Gastroesophageal sphincter (tissue), 3 donors: Measurements from ENCODE around the gene STAC3.

ENCODE experiments used
- CTCF ChIP-seq, 4 experiments: fragments of 200-600 bp in 2 of 4; fragments of 450-650 bp in 2 of 4; sonication (generic) in 1 of 4; IDR thresholded peaks; one replicate each; pipeline ENCODE4 v1.5.1; 2017 to 2019; ENCODE audit warnings: antibody characterized with exemption in 4 of 4, mild to moderate bottlenecking in 2 of 4, moderate library complexity in 2 of 4
- POLR2A ChIP-seq, 2 donors: fragments of 450-650 bp; IDR thresholded peaks; one replicate each; pipeline ENCODE4 v1.6.1; 2017; ENCODE audit warnings: antibody characterized with exemption in 2 of 2, mild to moderate bottlenecking in 2 of 2, moderate library complexity in 1 of 2

GRCh38 chr12:57194253-57194652 lies 56.7 kb downstream of the STAC3 start:
- TF ChIP-seq CTCF (IDR thresholded peaks at IDR 0.05) (no peak), POLR2A (IDR thresholded peaks at IDR 0.05) (no peak)
